Neural cell (in vitro differentiated cells): ENCODE measurements around the gene AK3. TPM values are rescaled to one million over a fixed set of nuclear protein-coding genes. Genes with fewer than 3 reads are reported as not detected.

Source experiments
- H2AFZ ChIP-seq: fragments of 200-600, 300-800 bp; sonication (generic), shearing (Covaris generic); 2 replicates; pipeline ENCODE4 v1.6.0; 2014; ENCODE audit warnings: low read depth, mild to moderate bottlenecking, antibody characterized with exemption, low read length, moderate library complexity
- H3F3A ChIP-seq: fragments of 200-600 bp; shearing (Covaris generic); 2 replicates; pipeline ENCODE4 v1.6.1; 2016; ENCODE audit warnings: mild to moderate bottlenecking, moderate library complexity, mixed read lengths, antibody characterized with exemption, low read length; ENCODE audit not compliant: insufficient read depth, poor library complexity, severe bottlenecking
- H3K27ac ChIP-seq: fragments of 200-600, 300-800 bp; sonication (generic), shearing (Covaris generic); 2 replicates; pipeline ENCODE4 v1.5.1; 2014; ENCODE audit warnings: mild to moderate bottlenecking, low read length, moderate library complexity
- H3K27me3 ChIP-seq: fragments of 300-800, 200-600 bp; sonication (generic), shearing (Covaris generic); 2 replicates; pipeline ENCODE4 v1.6.0; 2014; ENCODE audit warnings: mild to moderate bottlenecking, low read depth, low read length, moderate library complexity; ENCODE audit not compliant: insufficient read depth
- H3K36me3 ChIP-seq: fragments of 300-800, 200-600 bp; sonication (generic), shearing (Covaris generic); 2 replicates; pipeline ENCODE4 v1.5.1; 2014; ENCODE audit warnings: mild to moderate bottlenecking, antibody characterized with exemption, low read length, moderate library complexity; ENCODE audit not compliant: insufficient read depth
- H3K4me2 ChIP-seq: fragments of 300-800, 200-600 bp; sonication (generic), shearing (Covaris generic); 2 replicates; pipeline ENCODE4 v1.6.0; 2014; ENCODE audit warnings: mild to moderate bottlenecking, low read length
- H3K4me3 ChIP-seq: fragments of 300-800, 200-600 bp; sonication (generic), shearing (Covaris generic); 2 replicates; pipeline ENCODE4 v1.5.1; 2014; ENCODE audit warnings: mild to moderate bottlenecking, low read length, moderate library complexity
- H3K79me2 ChIP-seq: fragments of 200-600 bp; shearing (Covaris generic); replicated peaks from 2 replicates; pipeline ENCODE4 v1.6.0; 2014; ENCODE audit warnings: mild to moderate bottlenecking, low read length, moderate library complexity; ENCODE audit not compliant: insufficient read depth
- H3K9ac ChIP-seq: fragments of 300-800, 200-600 bp; sonication (generic), shearing (Covaris generic); 2 replicates; pipeline ENCODE4 v1.6.1; 2016; ENCODE audit warnings: mild to moderate bottlenecking, low read length, mixed read lengths
- H3K9me2 ChIP-seq: fragments of 200-600 bp; shearing (Covaris generic); 2 replicates; pipeline ENCODE4 v1.6.1; 2016; ENCODE audit warnings: mild to moderate bottlenecking, low read length, mixed read lengths; ENCODE audit not compliant: insufficient read depth
- H3K9me3 ChIP-seq: fragments of 200-600, 300-800 bp; sonication (generic), shearing (Covaris generic); 2 replicates; pipeline ENCODE4 v1.6.1; 2016; ENCODE audit warnings: mild to moderate bottlenecking, mixed run types, low read length, moderate library complexity, mixed read lengths
- H4K20me1 ChIP-seq: fragments of 200-600 bp; shearing (Covaris generic); 2 replicates; pipeline ENCODE4 v1.6.1; 2016; ENCODE audit warnings: mild to moderate bottlenecking, mixed run types; ENCODE audit not compliant: insufficient read depth
- CTCF ChIP-seq: fragments of 450-650 bp; IDR thresholded peaks from 2 replicates; pipeline ENCODE4 v1.5.1; 2014; ENCODE audit warnings: antibody characterized with exemption, mild to moderate bottlenecking, moderate library complexity; ENCODE audit not compliant: poor library complexity, severe bottlenecking
- EP300 ChIP-seq: fragments of 450-650 bp; conservative IDR thresholded peaks from 2 replicates; pipeline ENCODE4 v1.6.1; 2014; ENCODE audit warnings: antibody characterized with exemption, mild to moderate bottlenecking, moderate library complexity; ENCODE audit not compliant: poor library complexity, severe bottlenecking
- EZH2 ChIP-seq: fragments of 200-600, 300-800 bp; shearing (Covaris generic), sonication (generic); IDR thresholded peaks from 2 replicates; pipeline ENCODE4 v1.6.1; 2014; ENCODE audit warnings: antibody characterized with exemption, low read length, borderline replicate concordance, mild to moderate bottlenecking; ENCODE audit not compliant: insufficient read depth, poor library complexity, severe bottlenecking
- MXI1 ChIP-seq: fragments of 450-650 bp; conservative IDR thresholded peaks from 2 replicates; pipeline ENCODE4 v1.6.1; 2014; ENCODE audit warnings: antibody characterized with exemption, mild to moderate bottlenecking; ENCODE audit not compliant: poor library complexity, severe bottlenecking
- POLR2AphosphoS5 ChIP-seq: IDR thresholded peaks from 2 replicates; pipeline ENCODE4 v1.6.1; 2012
- RAD21 ChIP-seq: fragments of 450-650 bp; conservative IDR thresholded peaks from 2 replicates; pipeline ENCODE4 v1.6.1; 2014; ENCODE audit warnings: antibody characterized with exemption, mild to moderate bottlenecking, moderate library complexity
- REST ChIP-seq: IDR thresholded peaks from 2 replicates; pipeline ENCODE4 v1.6.1; 2012; ENCODE audit warnings: borderline replicate concordance
- SMC3 ChIP-seq: fragments of 450-650 bp; conservative IDR thresholded peaks from 2 replicates; pipeline ENCODE4 v1.6.1; 2014; ENCODE audit warnings: antibody characterized with exemption, mild to moderate bottlenecking, moderate library complexity; ENCODE audit not compliant: poor library complexity
- TAF1 ChIP-seq: IDR thresholded peaks from 2 replicates; pipeline ENCODE4 v1.6.1; 2012; ENCODE audit warnings: low read depth
- polyA plus RNA-seq: library from polyadenylated mRNA; depleted of rRNA; stranded (reverse); fragments of >200 nt; gene quantifications from 2 replicates; pipeline ENCODE4 v1.2.3, GENCODE V29; 2014

Gene AK3
- polyA plus RNA-seq, 1 donor from 2014 or later = 73.7 TPM

- no peaks in the 10 kb centered on the region for H3K79me2 ChIP-seq
- H3K4me3 ChIP-seq = no peak overlapping the region
- no peaks in the 10 kb centered on the region for H3K9me2 ChIP-seq
- H3K4me2 ChIP-seq = no peak overlapping the region
- H3K27me3 ChIP-seq = no peaks in the 10 kb centered on the region
- no peaks in the 10 kb centered on the region for H4K20me1 ChIP-seq
- no peak overlapping the region for H3K9ac ChIP-seq
- H3K9me3 ChIP-seq = no peaks in the 10 kb centered on the region
- H3K36me3 ChIP-seq = no peaks in the 10 kb centered on the region
- no peaks in the 10 kb centered on the region for H3F3A ChIP-seq
- H3K27ac ChIP-seq = no peak overlapping the region
- no peak for TF ChIP-seq TAF1
- no peak for TF ChIP-seq EZH2
- no peak for TF ChIP-seq SMC3
- no peak for TF ChIP-seq MXI1
- no peak for TF ChIP-seq POLR2AphosphoS5
- TF ChIP-seq RAD21 = no peak
- no peak for TF ChIP-seq CTCF
- TF ChIP-seq EP300 = no peak
- TF ChIP-seq REST = no peak
- no peak overlapping the region for H2AFZ ChIP-seq
These were observed 30.8 kb upstream of the AK3 start for GRCh38 chr9:4771788-4772187.

- no peaks in the 10 kb centered on the region for H3K27me3 ChIP-seq
- TF ChIP-seq TAF1 (no peak), POLR2AphosphoS5 (no peak), REST (no peak), MXI1 (no peak), SMC3 (no peak), RAD21 (no peak), EZH2 (no peak)
- no peak overlapping the region for H3K27ac ChIP-seq
- no peaks in the 10 kb centered on the region for H3K36me3 ChIP-seq
- no peaks in the 10 kb centered on the region for H3K9me2 ChIP-seq
- no peak overlapping the region for H3K4me3 ChIP-seq
- no peaks in the 10 kb centered on the region for H3K79me2 ChIP-seq
- no peak overlapping the region for H3K9ac ChIP-seq
- no peak overlapping the region for H2AFZ ChIP-seq
- no peaks in the 10 kb centered on the region for H4K20me1 ChIP-seq
- no peak overlapping the region for H3K4me2 ChIP-seq
- H3F3A ChIP-seq = no peaks in the 10 kb centered on the region
- H3K9me3 ChIP-seq = no peaks in the 10 kb centered on the region
These were observed 28.5 kb upstream of the AK3 start for GRCh38 chr9:4769321-4770080.
